NB4 (cell line): ENCODE measurements around the gene IFI27L2.

Source experiments
- MYC ChIP-seq: IDR thresholded peaks from 2 replicates; pipeline ENCODE4 v1.6.1; 2011; ENCODE audit warnings: low read depth, low read length
- POLR2A ChIP-seq: IDR thresholded peaks from 2 replicates; pipeline ENCODE4 v1.6.1; 2011; ENCODE audit warnings: mild to moderate bottlenecking; ENCODE audit not compliant: insufficient read length; ENCODE audit errors: extremely low read depth
- TF ChIP-seq, protein P1 (sequence below): IDR thresholded peaks from one replicate; pipeline ENCODE4 v1.5.1; 2012; ENCODE audit warnings: low read depth, low read length
- TF ChIP-seq, protein P2 (sequence below): IDR thresholded peaks from 2 replicates; pipeline ENCODE4 v1.6.1; 2011; ENCODE audit warnings: low read depth, low read length

DNA sequence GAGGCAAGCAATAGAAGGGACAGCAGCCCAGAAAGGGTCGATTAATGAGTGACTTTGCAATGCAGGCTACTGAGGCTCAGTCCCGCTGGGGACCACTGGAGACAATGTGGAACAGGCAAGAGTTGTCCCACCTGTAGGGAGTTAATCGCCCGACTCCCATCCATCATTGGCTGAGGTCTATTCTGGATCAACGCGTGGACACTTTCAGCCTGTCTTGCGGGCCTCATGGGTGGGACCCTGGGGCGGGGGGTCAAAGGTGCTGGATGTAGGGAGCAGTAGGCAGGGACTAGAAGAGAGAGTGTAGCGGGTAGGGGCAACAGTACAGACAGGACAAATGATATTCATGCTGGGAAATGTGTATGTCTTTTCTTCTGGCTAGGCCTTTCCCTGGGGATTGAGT lies 6.1 kb downstream of the IFI27L2 start:
- TF ChIP-seq, protein P1, sequence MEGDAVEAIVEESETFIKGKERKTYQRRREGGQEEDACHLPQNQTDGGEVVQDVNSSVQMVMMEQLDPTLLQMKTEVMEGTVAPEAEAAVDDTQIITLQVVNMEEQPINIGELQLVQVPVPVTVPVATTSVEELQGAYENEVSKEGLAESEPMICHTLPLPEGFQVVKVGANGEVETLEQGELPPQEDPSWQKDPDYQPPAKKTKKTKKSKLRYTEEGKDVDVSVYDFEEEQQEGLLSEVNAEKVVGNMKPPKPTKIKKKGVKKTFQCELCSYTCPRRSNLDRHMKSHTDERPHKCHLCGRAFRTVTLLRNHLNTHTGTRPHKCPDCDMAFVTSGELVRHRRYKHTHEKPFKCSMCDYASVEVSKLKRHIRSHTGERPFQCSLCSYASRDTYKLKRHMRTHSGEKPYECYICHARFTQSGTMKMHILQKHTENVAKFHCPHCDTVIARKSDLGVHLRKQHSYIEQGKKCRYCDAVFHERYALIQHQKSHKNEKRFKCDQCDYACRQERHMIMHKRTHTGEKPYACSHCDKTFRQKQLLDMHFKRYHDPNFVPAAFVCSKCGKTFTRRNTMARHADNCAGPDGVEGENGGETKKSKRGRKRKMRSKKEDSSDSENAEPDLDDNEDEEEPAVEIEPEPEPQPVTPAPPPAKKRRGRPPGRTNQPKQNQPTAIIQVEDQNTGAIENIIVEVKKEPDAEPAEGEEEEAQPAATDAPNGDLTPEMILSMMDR: no peak
- TF ChIP-seq, protein P2, sequence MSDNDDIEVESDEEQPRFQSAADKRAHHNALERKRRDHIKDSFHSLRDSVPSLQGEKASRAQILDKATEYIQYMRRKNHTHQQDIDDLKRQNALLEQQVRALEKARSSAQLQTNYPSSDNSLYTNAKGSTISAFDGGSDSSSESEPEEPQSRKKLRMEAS: no peak
- TF ChIP-seq POLR2A: no peak
- no peak for TF ChIP-seq MYC
